Measurements from ENCODE around the gene TMEM187.
A peak's percentile ranks its signal among the peaks of the same experiment; 100 is the strongest.

Gene TMEM187

DNA sequence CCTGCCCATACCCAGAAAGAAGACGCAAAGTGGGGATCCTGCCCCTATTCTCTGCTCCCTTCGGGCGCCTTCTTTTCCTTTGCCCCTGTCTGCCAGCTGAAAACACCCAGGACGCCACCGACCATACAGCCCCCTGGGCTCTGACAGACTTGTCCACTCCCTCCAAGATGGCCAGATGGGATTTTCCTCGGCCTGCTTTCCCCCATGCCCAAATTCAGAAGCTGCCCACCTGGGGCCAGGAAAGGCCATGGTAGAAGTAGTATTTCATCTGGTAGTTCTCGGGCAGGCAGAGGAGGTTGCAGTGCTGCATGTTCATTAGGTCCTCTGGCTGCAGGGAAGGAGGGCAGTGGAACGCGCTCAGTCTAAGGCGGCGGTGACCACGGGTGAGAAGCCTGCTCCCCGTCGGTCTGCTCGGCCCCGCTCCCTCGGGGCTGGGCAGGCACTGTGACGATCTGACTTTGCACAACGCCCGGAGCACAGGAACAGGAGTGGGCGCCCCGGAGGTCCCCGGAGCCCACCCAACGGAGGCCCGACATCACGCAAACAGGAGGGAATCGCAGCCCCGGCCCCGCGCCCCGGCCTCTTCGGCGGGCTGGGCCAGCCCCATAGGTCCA lies 38.3 kb upstream of the TMEM187 start:
- Histone ChIP-seq H3K27me3 (ENCODE audit: insufficient read depth, low read length) (no peaks in the 10 kb centered on the region), H3K79me1 (ENCODE audit: low read length) (peaks cover 5% of the 10 kb centered on the region), H3K4me2 (ENCODE audit: low read length) (peak overlapping the region; percentile 83), H2BK5ac (ENCODE audit: low read depth, low read length, poor library complexity) (peak overlapping the region; percentile 52), H2AK5ac (ENCODE audit: low read length) (peak overlapping the region; percentile 86), H3K4ac (ENCODE audit: low read depth, low read length) (peak overlapping the region; percentile 96), H3K27ac (ENCODE audit: low read depth, low read length) (peak overlapping the region; percentile 58), H3K9me3 (ENCODE audit: insufficient read depth, low read depth, low read length) (no peaks in the 10 kb centered on the region), H3K23ac (ENCODE audit: low read length) (no peak overlapping the region), H3K4me1 (ENCODE audit: control insufficient read depth in 1 of 2, insufficient read depth in 2 of 2, low read length in 2 of 2) (peaks cover 5 to 6% of the 10 kb centered on the region in 2 experiments), H4K8ac (ENCODE audit: low read depth, low read length) (peak overlapping the region; percentile 87), H3K4me3 (ENCODE audit: low read depth, low read length) (peak overlapping the region; percentile 89), H4K91ac (ENCODE audit: low read depth, low read length) (peak overlapping the region; percentile 52), H2AFZ (ENCODE audit: insufficient read depth, low read length, poor library complexity) (peak overlapping the region; percentile 78), H3K18ac (ENCODE audit: low read length) (peak overlapping the region; percentile 90), H3K14ac (ENCODE audit: low read length) (peak overlapping the region; percentile 95), H3K36me3 (ENCODE audit: control insufficient read depth in 1 of 2, insufficient read depth in 2 of 2, low read length in 2 of 2) (peaks cover 35 to 36% of the 10 kb centered on the region in 2 experiments), H4K12ac (ENCODE audit: low read depth, low read length) (peak overlapping the region; percentile 77), H2BK12ac (ENCODE audit: low read length) (no peak overlapping the region), H3K79me2 (ENCODE audit: control insufficient read depth, insufficient read depth, low read length, poor library complexity) (peaks cover 10% of the 10 kb centered on the region), H2BK120ac (ENCODE audit: insufficient read depth, low read length, poor library complexity) (peak overlapping the region; percentile 17), H3K9ac (ENCODE audit: low read length) (peak overlapping the region; percentile 94)
- WGBS (ENCODE audit: extremely low coverage, insufficient coverage, insufficient read length): no CpG with 5 or more reads among the region's 33 CpGs
- DNase-seq: no peak

DNA sequence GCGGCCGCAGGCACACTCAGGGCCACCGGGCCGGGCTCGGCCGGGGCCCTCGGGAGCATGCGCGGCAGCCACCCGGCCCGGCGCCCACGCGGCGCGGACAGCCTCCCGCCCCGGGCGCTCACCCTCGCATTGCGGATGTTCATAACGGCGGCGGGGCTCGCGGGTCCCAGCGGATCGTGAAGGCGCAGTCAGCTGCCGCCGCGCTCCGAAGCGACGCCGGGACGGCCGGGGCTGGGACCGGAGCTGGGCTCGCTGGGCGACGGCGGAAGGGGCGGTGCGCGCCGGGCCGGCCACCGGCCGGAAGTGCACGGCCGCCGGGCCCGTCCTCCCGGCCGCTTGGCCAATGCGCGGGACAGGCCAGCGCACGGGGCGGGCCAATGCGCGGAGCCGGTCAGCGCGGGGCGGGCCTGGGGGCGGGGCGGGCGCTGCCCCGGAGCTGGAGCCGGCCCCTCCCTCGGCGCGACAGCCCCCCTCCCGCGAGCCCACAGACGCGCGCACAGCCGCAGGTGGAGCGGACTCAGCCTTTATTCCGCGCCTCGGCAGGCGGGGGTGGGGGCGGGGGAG lies 37.7 kb upstream of the TMEM187 start, which contains the start of gene NAA10:
NAA10 (minus strand) TSS at position 276 of the 564 bp plus-strand sequence; CDS start at position 143, 133 bp downstream.
- Histone ChIP-seq H3K27me3 (ENCODE audit: insufficient read depth, low read length) (no peaks in the 10 kb centered on the region), H3K9me3 (ENCODE audit: insufficient read depth, low read depth, low read length) (no peaks in the 10 kb centered on the region), H4K12ac (ENCODE audit: low read depth, low read length) (peak within 1 kb of the TSS; percentile 77), H4K91ac (ENCODE audit: low read depth, low read length) (peak within 1 kb of the TSS; percentile 52), H3K27ac (ENCODE audit: low read depth, low read length) (peak within 1 kb of the TSS; percentile 58), H3K9ac (ENCODE audit: low read length) (peak within 1 kb of the TSS; percentile 94), H3K14ac (ENCODE audit: low read length) (peak within 1 kb of the TSS; percentile 95), H2AFZ (ENCODE audit: insufficient read depth, low read length, poor library complexity) (peak within 1 kb of the TSS; percentile 78), H3K23ac (ENCODE audit: low read length) (no peak within 1 kb of the TSS), H3K4me3 (ENCODE audit: low read depth, low read length) (peak within 1 kb of the TSS; percentile 89), H2BK120ac (ENCODE audit: insufficient read depth, low read length, poor library complexity) (peak within 1 kb of the TSS; percentile 17), H3K79me1 (ENCODE audit: low read length) (peaks cover 5% of the 10 kb centered on the region), H3K36me3 (ENCODE audit: control insufficient read depth in 1 of 2, insufficient read depth in 2 of 2, low read length in 2 of 2) (peaks cover 29 to 30% of the 10 kb centered on the region in 2 experiments), H3K4ac (ENCODE audit: low read depth, low read length) (peak within 1 kb of the TSS; percentile 96), H3K4me2 (ENCODE audit: low read length) (peak within 1 kb of the TSS; percentile 83), H4K8ac (ENCODE audit: low read depth, low read length) (peak within 1 kb of the TSS; percentile 87), H2BK5ac (ENCODE audit: low read depth, low read length, poor library complexity) (peak within 1 kb of the TSS; percentile 52), H2BK12ac (ENCODE audit: low read length) (no peak within 1 kb of the TSS), H3K79me2 (ENCODE audit: control insufficient read depth, insufficient read depth, low read length, poor library complexity) (peaks cover 10% of the 10 kb centered on the region), H3K4me1 (ENCODE audit: control insufficient read depth in 1 of 2, insufficient read depth in 2 of 2, low read length in 2 of 2) (peaks cover 6 to 7% of the 10 kb centered on the region in 2 experiments), H2AK5ac (ENCODE audit: low read length) (peak within 1 kb of the TSS; percentile 86), H3K18ac (ENCODE audit: low read length) (peak within 1 kb of the TSS; percentile 90)
- no CpG with 5 or more reads among the region's 87 CpGs for WGBS (ENCODE audit: extremely low coverage, insufficient coverage, insufficient read length)
- peak; percentile 64 to 87 for DNase-seq

DNA sequence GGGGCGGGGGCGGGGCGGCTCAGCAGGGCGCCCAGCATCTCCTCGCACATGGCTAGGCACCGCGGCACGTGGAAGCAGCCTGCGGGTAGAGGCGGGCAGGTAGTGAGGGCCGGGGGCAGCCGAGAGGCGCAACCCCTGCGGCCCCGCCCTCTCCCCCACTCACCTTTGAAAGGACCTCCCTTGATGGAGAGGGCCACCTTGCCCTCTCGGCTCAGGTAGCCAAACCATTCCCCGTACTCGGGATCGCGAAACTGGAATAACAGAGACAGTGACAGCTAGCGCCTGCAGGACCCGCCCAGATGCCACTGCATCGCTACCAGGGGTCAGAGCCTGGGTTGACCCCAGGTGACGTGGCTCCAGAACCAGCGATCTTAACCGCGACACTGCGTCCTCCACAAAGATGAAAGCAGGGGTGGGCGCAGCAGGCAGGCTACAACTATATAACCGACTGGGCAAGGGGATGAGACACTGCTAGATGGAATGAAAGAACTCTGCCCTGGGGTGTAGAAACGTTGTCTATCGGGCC lies 37.2 kb upstream of the TMEM187 start:
- Histone ChIP-seq H3K4ac (ENCODE audit: low read depth, low read length) (no peak overlapping the region), H3K23ac (ENCODE audit: low read length) (no peak overlapping the region), H3K14ac (ENCODE audit: low read length) (no peak overlapping the region), H3K9me3 (ENCODE audit: insufficient read depth, low read depth, low read length) (no peaks in the 10 kb centered on the region), H2BK12ac (ENCODE audit: low read length) (no peak overlapping the region), H4K8ac (ENCODE audit: low read depth, low read length) (peak overlapping the region; percentile 60), H2BK5ac (ENCODE audit: low read depth, low read length, poor library complexity) (peak overlapping the region; percentile 10), H3K27ac (ENCODE audit: low read depth, low read length) (no peak overlapping the region), H3K79me1 (ENCODE audit: low read length) (peaks cover 5% of the 10 kb centered on the region), H3K4me3 (ENCODE audit: low read depth, low read length) (peak overlapping the region; percentile 68), H2BK120ac (ENCODE audit: insufficient read depth, low read length, poor library complexity) (no peak overlapping the region), H4K91ac (ENCODE audit: low read depth, low read length) (peak overlapping the region; percentile 32), H3K18ac (ENCODE audit: low read length) (no peak overlapping the region), H3K79me2 (ENCODE audit: control insufficient read depth, insufficient read depth, low read length, poor library complexity) (peaks cover 10% of the 10 kb centered on the region), H2AFZ (ENCODE audit: insufficient read depth, low read length, poor library complexity) (no peak overlapping the region), H3K4me1 (ENCODE audit: control insufficient read depth in 1 of 2, insufficient read depth in 2 of 2, low read length in 2 of 2) (peaks cover 11% of the 10 kb centered on the region in 2 experiments), H3K4me2 (ENCODE audit: low read length) (peak overlapping the region; percentile 71), H2AK5ac (ENCODE audit: low read length) (no peak overlapping the region), H4K12ac (ENCODE audit: low read depth, low read length) (no peak overlapping the region), H3K27me3 (ENCODE audit: insufficient read depth, low read length) (no peaks in the 10 kb centered on the region), H3K9ac (ENCODE audit: low read length) (no peak overlapping the region), H3K36me3 (ENCODE audit: control insufficient read depth in 1 of 2, insufficient read depth in 2 of 2, low read length in 2 of 2) (peaks cover 25% of the 10 kb centered on the region in 2 experiments)
- peak; percentile 63 to 82 for DNase-seq
- no CpG with 5 or more reads among the region's 32 CpGs for WGBS (ENCODE audit: extremely low coverage, insufficient coverage, insufficient read length)

DNA sequence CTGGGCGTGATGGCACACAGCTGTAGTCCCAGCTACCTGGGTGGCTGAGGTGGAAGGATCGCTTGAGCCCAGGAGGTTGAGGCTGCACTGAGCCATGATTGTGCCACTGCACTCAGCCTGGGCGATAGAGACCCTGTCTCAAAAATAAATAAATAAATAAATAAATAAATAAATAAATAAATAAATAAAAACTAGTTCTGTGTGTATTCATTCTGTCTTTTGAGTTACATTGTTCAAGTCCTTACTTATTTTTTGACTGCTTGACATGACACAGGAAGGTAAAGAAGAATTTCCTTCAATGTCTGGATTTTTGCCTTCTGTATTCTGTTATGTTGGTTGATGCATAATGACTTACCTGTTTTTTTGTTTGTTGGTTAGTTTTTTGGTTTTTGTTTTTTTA lies 35.5 kb upstream of the TMEM187 start:
- H4K8ac ChIP-seq (ENCODE audit: low read depth, low read length): no peak overlapping the region
- no peak overlapping the region for H3K23ac ChIP-seq (ENCODE audit: low read length)
- H2BK12ac ChIP-seq (ENCODE audit: low read length): no peak overlapping the region
- peaks cover 8% of the 10 kb centered on the region in 2 experiments for H3K36me3 ChIP-seq (ENCODE audit: control insufficient read depth in 1 of 2, insufficient read depth in 2 of 2, low read length in 2 of 2)
- H3K27ac ChIP-seq (ENCODE audit: low read depth, low read length): no peak overlapping the region
- no peaks in the 10 kb centered on the region for H3K27me3 ChIP-seq (ENCODE audit: insufficient read depth, low read length)
- no peak overlapping the region for H2BK120ac ChIP-seq (ENCODE audit: insufficient read depth, low read length, poor library complexity)
- H3K9me3 ChIP-seq (ENCODE audit: insufficient read depth, low read depth, low read length): no peaks in the 10 kb centered on the region
- DNase-seq: no peak
- H3K4me2 ChIP-seq (ENCODE audit: low read length): no peak overlapping the region
- no peak overlapping the region for H3K9ac ChIP-seq (ENCODE audit: low read length)
- peaks cover 10% of the 10 kb centered on the region for H3K79me2 ChIP-seq (ENCODE audit: control insufficient read depth, insufficient read depth, low read length, poor library complexity)
- no peak overlapping the region for H3K4ac ChIP-seq (ENCODE audit: low read depth, low read length)
- no peak overlapping the region for H2AK5ac ChIP-seq (ENCODE audit: low read length)
- no peak overlapping the region for H3K14ac ChIP-seq (ENCODE audit: low read length)
- H3K4me3 ChIP-seq (ENCODE audit: low read depth, low read length): no peak overlapping the region
- H2AFZ ChIP-seq (ENCODE audit: insufficient read depth, low read length, poor library complexity): no peak overlapping the region
- no peak overlapping the region for H4K91ac ChIP-seq (ENCODE audit: low read depth, low read length)
- H4K12ac ChIP-seq (ENCODE audit: low read depth, low read length): no peak overlapping the region
- no peak overlapping the region for H3K18ac ChIP-seq (ENCODE audit: low read length)
- H3K79me1 ChIP-seq (ENCODE audit: low read length): peaks cover 5% of the 10 kb centered on the region
- H3K4me1 ChIP-seq (ENCODE audit: control insufficient read depth in 1 of 2, insufficient read depth in 2 of 2, low read length in 2 of 2): peaks cover 17 to 20% of the 10 kb centered on the region in 2 experiments
- WGBS (ENCODE audit: extremely low coverage, insufficient coverage, insufficient read length): no CpG with 5 or more reads among the region's 3 CpGs
- no peak overlapping the region for H2BK5ac ChIP-seq (ENCODE audit: low read depth, low read length, poor library complexity)
